ENCODE measurements around the gene DLGAP1. TPM values are rescaled to one million over a fixed set of nuclear protein-coding genes. Genes with fewer than 3 reads are reported as not detected.

The DLGAP1 gene
- total and polyA plus RNA-seq, 10 of the 15 experiments (the other 5 are each of a cell fraction or from before 2014, with no cell fraction given) = 0.23 to 27.6 (median 1.9) TPM

DNA sequence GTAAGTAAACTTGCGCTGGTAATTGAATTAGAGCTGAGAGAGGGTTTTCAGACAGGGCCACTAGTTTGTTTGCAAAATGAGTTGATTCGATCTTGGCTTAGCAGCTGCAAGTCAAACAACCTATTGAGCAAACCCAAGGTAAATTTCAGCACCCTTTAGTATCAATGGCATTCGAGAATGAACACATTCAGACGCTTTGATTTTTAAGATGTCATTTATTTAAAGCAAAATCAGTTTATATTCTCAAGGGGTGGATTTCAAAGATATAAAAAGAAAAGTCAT, 960.9 kb downstream of the DLGAP1 start (continued):
- TF ChIP-seq EGR1 (IDR thresholded peaks at IDR 0.05; ENCODE audit: borderline replicate concordance in 1 of 2, low read depth in 2 of 2, low read length in 2 of 2) = no peak
- no peak for TF ChIP-seq HSF1 (IDR thresholded peaks at IDR 0.05; ENCODE audit: low read depth, low read length)
- no peak for TF ChIP-seq MEF2A (IDR thresholded peaks at IDR 0.05; ENCODE audit: insufficient read depth, low read depth, low read length)
- no peak for TF ChIP-seq TCF7 (IDR thresholded peaks at IDR 0.05; ENCODE audit: borderline replicate concordance)
- TF ChIP-seq ESRRA (IDR thresholded peaks at IDR 0.05; ENCODE audit: low read length) = no peak
- TF ChIP-seq, protein P1, sequence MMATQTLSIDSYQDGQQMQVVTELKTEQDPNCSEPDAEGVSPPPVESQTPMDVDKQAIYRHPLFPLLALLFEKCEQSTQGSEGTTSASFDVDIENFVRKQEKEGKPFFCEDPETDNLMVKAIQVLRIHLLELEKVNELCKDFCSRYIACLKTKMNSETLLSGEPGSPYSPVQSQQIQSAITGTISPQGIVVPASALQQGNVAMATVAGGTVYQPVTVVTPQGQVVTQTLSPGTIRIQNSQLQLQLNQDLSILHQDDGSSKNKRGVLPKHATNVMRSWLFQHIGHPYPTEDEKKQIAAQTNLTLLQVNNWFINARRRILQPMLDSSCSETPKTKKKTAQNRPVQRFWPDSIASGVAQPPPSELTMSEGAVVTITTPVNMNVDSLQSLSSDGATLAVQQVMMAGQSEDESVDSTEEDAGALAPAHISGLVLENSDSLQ (IDR thresholded peaks at IDR 0.05) = no peak
- TF ChIP-seq RELB (IDR thresholded peaks at IDR 0.05; ENCODE audit: low read depth) = no peak
- no peak for TF ChIP-seq ETV6 (conservative IDR thresholded peaks at IDR 0.05 in 1 of 2, IDR thresholded peaks at IDR 0.05 in 1 of 2; ENCODE audit: borderline replicate concordance in 1 of 2, low read depth in 1 of 2)
- TF ChIP-seq TAF1 (IDR thresholded peaks at IDR 0.05; ENCODE audit: borderline replicate concordance, low read depth, low read length) = no peak
- no peak for TF ChIP-seq SREBF2 (IDR thresholded peaks at IDR 0.05; ENCODE audit: low read length)
